GM19328 (cell line): ENCODE results near the gene APC2.
"Not testable (repeated sequence)": the region's sequence is repeated elsewhere in the genome, so short reads cannot be mapped to it uniquely, and the experiment has no call there.

Source experiments
- ATAC-seq: cut with Tn5 transposase; IDR thresholded peaks from one replicate; pipeline ENCODE4 v1.9.1; 2021; ENCODE audit warnings: mild to moderate bottlenecking, moderate library complexity; ENCODE audit not compliant: unreplicated experiment

Gene APC2

GRCh38 chr19:1412323-1412923 lies 37.5 kb upstream of the APC2 start:
- no peak for ATAC-seq

GRCh38 chr19:1412995-1413800 lies 36.7 kb upstream of the APC2 start:
- ATAC-seq: no peak

- ATAC-seq: no peak
Measured at GRCh38 chr19:1416014-1416841, 33.7 kb upstream of the APC2 start.

GRCh38 chr19:1417145-1417544 lies 32.8 kb upstream of the APC2 start:
- ATAC-seq: no peak

- no peak for ATAC-seq
Measured at GRCh38 chr19:1417681-1418495, 32.0 kb upstream of the APC2 start.

DNA sequence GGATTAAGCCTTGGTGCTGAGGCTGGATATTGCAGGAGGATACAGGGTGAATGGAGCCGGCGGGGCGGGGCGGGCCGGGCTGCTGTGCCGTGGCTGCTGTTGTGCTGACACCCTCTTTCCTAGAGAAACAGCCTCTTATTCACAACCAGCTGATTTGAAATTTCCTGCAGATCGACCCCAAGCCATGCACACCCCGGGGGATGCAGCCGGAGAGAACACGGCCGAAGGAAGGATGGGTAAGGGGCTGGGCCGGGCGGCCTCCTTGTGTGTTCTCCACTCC lies 31.5 kb upstream of the APC2 start:
- no peak for ATAC-seq

DNA sequence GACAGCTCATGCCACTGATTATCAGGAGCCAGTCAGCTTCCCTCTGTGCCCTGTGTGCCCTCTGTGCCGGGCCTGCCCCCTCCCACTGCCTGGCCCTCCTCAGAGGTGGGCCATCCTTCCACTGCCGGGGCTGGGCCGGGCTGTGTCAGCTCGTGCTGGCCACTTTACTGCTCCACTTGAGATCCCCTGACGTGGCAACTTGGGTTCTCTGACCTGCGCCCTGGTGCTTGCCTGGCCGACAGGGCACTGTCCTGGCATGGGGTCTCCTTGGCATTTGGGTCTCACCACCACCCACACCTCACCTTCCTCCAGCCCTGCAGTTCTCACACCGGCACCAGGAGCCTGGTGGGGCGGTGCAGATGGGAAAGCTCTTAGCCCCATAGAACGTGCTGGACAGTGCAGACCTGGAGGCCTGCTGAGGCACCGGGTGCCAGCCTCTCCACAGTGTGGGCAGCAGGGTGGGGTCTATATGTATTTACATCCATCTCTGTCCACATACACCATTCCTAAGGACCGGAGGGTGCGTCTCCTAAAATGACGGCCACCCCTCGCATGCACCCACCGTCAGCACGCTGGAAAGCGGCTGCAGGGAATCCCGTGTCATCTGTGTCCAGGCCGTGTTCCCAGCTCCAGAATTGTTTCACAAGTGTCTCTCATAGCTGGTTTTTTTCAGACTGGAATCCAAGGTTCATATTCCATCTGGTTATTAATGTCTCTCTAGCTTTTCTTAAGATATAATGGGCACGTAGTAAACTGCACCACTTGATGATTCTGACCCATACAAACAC lies 30.8 kb upstream of the APC2 start:
- ATAC-seq: no peak

- not testable (repeated sequence) for ATAC-seq
Measured at GRCh38 chr19:1420085-1420484, 29.8 kb upstream of the APC2 start.

- ATAC-seq: no peak
Measured at GRCh38 chr19:1420590-1420989, 29.3 kb upstream of the APC2 start.

- no peak for ATAC-seq
Measured at GRCh38 chr19:1421218-1421957, 28.5 kb upstream of the APC2 start.

GRCh38 chr19:1421958-1422305 lies 28.0 kb upstream of the APC2 start:
- ATAC-seq: no peak

DNA sequence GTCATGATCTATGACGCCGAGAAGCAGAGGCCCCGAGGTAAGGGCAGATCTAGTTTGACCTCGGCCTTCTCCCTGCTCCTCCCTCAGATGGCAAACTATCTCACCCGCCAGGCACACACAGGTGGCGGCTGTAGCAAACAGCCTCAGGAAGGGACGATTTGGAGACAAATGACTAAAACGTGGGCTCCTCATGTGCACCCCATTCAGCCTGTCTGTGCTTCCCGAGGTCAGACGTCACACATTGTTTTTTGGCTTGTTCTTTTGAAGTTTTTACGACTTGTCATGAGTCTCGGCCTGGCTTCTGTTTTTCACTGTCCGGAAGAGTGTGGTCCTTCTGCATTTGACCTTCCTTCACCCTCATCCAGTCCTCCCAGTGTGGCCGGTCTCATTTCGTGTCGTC lies 27.6 kb upstream of the APC2 start:
- no peak for ATAC-seq

GRCh38 chr19:1422943-1423342 lies 27.0 kb upstream of the APC2 start:
- no peak for ATAC-seq

DNA sequence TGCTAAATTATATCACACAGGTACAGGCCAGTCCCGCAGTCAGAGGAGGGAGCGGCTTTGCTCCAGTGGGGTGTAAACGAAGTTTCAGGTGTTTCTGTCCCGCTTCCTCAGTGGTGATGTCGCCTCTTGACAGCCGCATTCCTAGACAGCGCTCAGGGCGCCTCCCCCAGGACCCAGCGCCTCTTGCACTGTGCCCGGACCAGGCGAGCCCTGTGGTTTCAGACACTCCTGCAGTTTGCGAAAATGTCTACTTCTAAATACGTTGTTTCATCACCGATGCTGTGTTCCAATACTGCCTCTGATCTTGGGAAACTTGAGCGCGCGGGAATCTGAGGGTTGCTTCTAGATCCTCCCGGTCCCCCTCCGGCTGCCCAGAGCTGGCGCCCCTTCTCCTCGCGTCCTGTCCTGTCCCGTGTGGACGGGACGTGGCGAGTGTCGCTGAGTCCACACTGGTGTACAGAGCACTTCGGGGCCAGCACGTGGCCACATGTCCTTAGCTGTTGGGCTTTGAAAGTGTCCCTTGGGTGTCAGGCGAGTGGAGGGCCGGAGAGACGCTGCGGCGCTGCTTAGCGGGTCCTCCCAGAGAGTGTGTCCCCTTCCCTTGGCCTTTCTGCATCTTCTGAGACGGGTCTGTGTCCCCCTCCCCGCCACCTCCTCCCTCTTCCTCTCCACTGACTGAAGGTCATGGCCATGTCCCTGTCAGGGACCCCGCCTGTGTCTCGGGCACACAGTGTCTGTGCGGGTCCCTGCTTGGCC lies 26.3 kb upstream of the APC2 start:
- ATAC-seq: no peak

DNA sequence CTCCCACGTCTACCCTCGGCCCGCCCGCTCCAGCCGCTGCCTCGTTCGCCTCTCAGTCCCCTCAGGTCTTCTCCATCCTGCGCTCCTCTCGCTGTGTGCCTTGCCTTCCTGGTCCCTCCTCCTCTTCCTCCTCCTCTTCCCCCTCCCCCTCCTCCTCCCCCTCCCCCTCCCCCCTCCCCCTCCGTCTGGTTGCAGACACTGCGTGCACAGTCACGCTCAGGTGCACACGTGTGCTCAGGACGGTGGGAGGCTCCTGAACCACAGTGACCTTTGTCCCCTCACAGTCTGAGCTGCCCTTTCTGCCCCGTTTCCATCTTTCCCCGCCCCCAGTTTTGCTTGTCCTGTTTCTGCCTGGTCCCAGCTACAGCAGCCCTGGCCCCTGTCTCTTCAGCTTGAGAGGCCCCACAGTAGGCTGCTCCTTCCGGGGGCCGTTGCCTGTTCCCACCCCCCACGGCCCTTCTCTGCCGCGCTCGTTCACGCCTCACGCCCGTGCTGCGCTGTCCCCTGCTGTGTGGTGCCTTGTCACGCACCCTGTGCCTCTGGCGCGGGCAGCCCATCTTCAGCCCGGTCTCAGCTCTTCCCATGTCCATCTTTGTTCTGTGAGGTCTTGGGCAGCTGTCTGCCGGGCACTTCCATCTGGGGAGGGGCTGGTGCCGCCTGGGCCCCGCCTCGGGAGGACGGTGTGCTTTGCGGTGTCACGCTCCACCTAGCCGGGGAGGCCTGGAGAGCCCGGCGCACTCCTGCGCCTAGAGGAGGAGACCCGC lies 25.5 kb upstream of the APC2 start:
- ATAC-seq: no peak

GRCh38 chr19:1425102-1425837 lies 24.7 kb upstream of the APC2 start:
- no peak for ATAC-seq

DNA sequence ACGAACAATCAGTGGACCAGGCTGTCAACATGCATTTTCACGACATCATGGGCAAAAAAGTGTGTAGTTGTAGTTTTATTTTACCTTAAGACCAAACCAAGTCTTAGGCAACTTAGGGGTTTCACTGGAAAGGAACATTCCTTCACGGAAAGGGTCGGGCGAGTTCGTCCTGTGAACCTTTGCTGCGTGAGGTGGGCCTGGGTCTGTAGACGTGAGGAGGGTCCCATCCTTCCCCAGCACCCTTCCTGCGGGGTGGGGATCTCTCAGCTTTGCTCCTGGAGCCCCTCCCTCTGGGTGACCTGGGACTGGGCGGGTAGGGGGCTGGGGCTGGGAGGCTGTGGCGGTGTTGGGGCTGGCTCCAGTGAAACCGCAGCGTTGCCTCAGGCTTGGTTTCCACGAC lies 24.0 kb upstream of the APC2 start:
- no peak for ATAC-seq

DNA sequence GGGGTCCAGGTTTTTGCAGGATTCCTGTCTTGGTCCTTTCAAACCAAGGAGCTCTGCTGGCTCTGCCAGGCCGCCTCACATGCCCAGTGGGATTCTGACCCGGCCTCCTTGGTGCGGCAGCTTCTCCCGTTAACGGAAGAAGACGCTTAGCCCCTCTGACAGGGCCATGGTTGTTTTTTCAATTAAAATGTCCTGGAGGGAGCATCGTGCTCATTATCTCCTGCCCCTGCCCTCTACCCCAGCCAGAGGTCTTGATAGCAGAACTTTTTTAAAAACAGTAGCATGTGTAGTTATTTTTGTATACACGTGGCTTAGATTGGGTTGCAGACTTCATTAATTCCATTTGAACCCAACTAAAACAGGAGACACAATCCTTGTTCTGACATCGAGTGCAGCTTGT lies 23.2 kb upstream of the APC2 start:
- no peak for ATAC-seq
